K562 (cell line): ENCODE measurements around the gene SNX1. TPM values are rescaled to one million over a fixed set of nuclear protein-coding genes. Genes with fewer than 3 reads are reported as not detected.

ENCODE experiments used
- CXXC5 ChIP-seq: fragments of 250-450 bp; sonication (Bioruptor Pico); IDR thresholded peaks from 2 replicates; pipeline ENCODE4 v1.8.0; 2022; ENCODE audit warnings: inconsistent platforms, mild to moderate bottlenecking, moderate library complexity
- DPF2 ChIP-seq: fragments of 450-650 bp; IDR thresholded peaks from 2 replicates; pipeline ENCODE4 v1.6.1; 2016
- ETV5 ChIP-seq: sonication (generic); formaldehyde crosslinking; IDR thresholded peaks from 2 replicates; pipeline ENCODE4 v1.4.0; 2020; ENCODE audit warnings: low read depth, mild to moderate bottlenecking, missing genetic modification reagents
- FOXP1 ChIP-seq: sonication (generic); formaldehyde crosslinking; IDR thresholded peaks from 2 replicates; pipeline ENCODE4 v1.8.0; 2022; ENCODE audit warnings: mild to moderate bottlenecking, missing genetic modification reagents
- KDM4B ChIP-seq, 2 experiments: fragments of 450-650 bp in 1 of 2; sonication (generic) in 1 of 2; IDR thresholded peaks; 2 replicates each; pipeline ENCODE4 v1.6.1; 2016 to 2017; ENCODE audit warnings: borderline replicate concordance in 2 of 2, antibody characterized with exemption in 1 of 2, low read depth in 1 of 2, mild to moderate bottlenecking in 1 of 2
- MCM7 ChIP-seq, 2 experiments: fragments of 450-650 bp; IDR thresholded peaks; 2 replicates each; pipeline ENCODE4 v1.6.1; 2016 to 2018
- NCOA2 ChIP-seq, 2 experiments: fragments of 450-650 bp; IDR thresholded peaks; 2 replicates each; pipeline ENCODE4 v1.6.1; 2018; ENCODE audit warnings: mild to moderate bottlenecking in 2 of 2, moderate library complexity in 1 of 2; ENCODE audit not compliant: partially characterized antibody in 2 of 2
- PHF21A ChIP-seq: fragments of 450-650 bp; IDR thresholded peaks from 2 replicates; pipeline ENCODE4 v1.6.1; 2017; ENCODE audit warnings: low read depth, borderline replicate concordance
- RBM25 ChIP-seq: fragments of 200-400 bp; formaldehyde crosslinking; IDR thresholded peaks from 2 replicates; pipeline ENCODE4 v1.6.1; 2018; ENCODE audit warnings: low read length, low read depth, moderate library complexity; ENCODE audit not compliant: severe bottlenecking
- SMC3 ChIP-seq: conservative IDR thresholded peaks from 2 replicates; pipeline ENCODE4 v1.6.1; 2011; ENCODE audit warnings: low read depth, low read length, improper control_type of control experiment; ENCODE audit not compliant: insufficient read depth
- TARDBP ChIP-seq: fragments of 450-650 bp; IDR thresholded peaks from 2 replicates; pipeline ENCODE4 v1.6.1; 2016
- TFAM ChIP-seq: fragments of 250-450 bp; sonication (Bioruptor Pico); conservative IDR thresholded peaks from 2 replicates; pipeline ENCODE4 v1.5.0; 2021; ENCODE audit warnings: mild to moderate bottlenecking, moderate library complexity
- polyA plus RNA-seq, 8 experiments: library from polyadenylated mRNA; depleted of rRNA in 4 of 8; stranded (reverse) in 5 of 8; unstranded in 3 of 8; fragments of >200 nt; fragmentation: Nextera tagmentation in 2 of 8; fragmentation: Illumina TruSeq in 1 of 8; extraction: Ambion mirVana in 2 of 8; extraction: Trizol in 1 of 8; gene quantifications; 2 replicates each; pipeline versions ENCODE4 v1.2.1 to v1.2.3, GENCODE V29; 2011 to 2014; ENCODE audit warnings: inconsistent platforms in 1 of 8, missing spikeins in 1 of 8
- total RNA-seq, 7 experiments: library from RNA; depleted of rRNA in 6 of 7; stranded (reverse); fragments of >200 nt in 6 of 7; fragmentation: Illumina TruSeq in 2 of 7; extraction: Trizol in 2 of 7; gene quantifications; 2 replicates each; pipeline versions ENCODE4 v1.2.1 to v1.2.3, GENCODE V29; 2011 to 2021; ENCODE audit warnings: low replicate concordance in 1 of 7
- TF ChIP-seq, protein P1 (sequence below): sonication (generic); formaldehyde crosslinking; IDR thresholded peaks from 2 replicates; pipeline ENCODE4 v1.8.1; 2023; ENCODE audit warnings: mild to moderate bottlenecking, missing genetic modification reagents, moderate library complexity
- TF ChIP-seq, protein P2 (sequence below): fragments of 200-400 bp; formaldehyde crosslinking; IDR thresholded peaks from 2 replicates; pipeline ENCODE4 v1.6.1; 2017; ENCODE audit warnings: mild to moderate bottlenecking, low read depth, low read length, moderate library complexity
- TF ChIP-seq, protein P3 (sequence below): fragments of 200-800 bp; sonication (Bioruptor generic); IDR thresholded peaks from 2 replicates; pipeline ENCODE4 v1.6.1; 2017; ENCODE audit warnings: missing genetic modification characterization, missing compliant biosample characterization
- TF ChIP-seq, protein P4 (sequence below): sonication (generic); formaldehyde crosslinking; IDR thresholded peaks from 2 replicates; pipeline ENCODE4 v1.8.0; 2022; ENCODE audit warnings: mild to moderate bottlenecking, missing genetic modification reagents
- TF ChIP-seq, protein P5 (sequence below): fragments of 250-450 bp; sonication (Bioruptor Pico); IDR thresholded peaks from 2 replicates; pipeline ENCODE4 v1.5.0; 2020; ENCODE audit warnings: mild to moderate bottlenecking, borderline replicate concordance

SNX1 gene
- total and polyA plus RNA-seq, 9 of the 15 experiments (the other 6 are each of a cell fraction or from before 2014, with no cell fraction given), result 11.0 to 105 (median 59.9) TPM

DNA sequence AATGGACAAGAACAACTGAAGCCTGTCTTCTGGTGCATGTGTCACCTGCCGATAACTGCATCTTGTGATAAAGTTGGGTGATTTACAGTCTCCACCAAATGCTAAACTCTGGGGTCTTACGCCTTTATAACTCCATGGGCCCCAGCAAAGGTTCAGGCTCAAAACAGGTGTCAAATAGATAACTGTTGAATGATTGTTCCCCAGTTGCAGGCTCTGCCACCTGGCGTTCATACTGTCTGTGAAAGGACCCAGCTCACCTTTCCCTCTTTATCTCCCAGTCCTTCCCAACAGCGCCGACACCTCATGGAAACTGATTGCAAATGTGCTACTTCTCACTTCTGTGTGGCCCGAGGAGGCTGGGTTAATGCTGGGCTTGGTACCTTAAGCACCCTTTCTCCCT, 47.5 kb downstream of the SNX1 start (continued):
- TF ChIP-seq, protein P1, sequence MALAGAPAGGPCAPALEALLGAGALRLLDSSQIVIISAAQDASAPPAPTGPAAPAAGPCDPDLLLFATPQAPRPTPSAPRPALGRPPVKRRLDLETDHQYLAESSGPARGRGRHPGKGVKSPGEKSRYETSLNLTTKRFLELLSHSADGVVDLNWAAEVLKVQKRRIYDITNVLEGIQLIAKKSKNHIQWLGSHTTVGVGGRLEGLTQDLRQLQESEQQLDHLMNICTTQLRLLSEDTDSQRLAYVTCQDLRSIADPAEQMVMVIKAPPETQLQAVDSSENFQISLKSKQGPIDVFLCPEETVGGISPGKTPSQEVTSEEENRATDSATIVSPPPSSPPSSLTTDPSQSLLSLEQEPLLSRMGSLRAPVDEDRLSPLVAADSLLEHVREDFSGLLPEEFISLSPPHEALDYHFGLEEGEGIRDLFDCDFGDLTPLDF (CRISPR knock-in tag), result no peak
- TF ChIP-seq, protein P2, sequence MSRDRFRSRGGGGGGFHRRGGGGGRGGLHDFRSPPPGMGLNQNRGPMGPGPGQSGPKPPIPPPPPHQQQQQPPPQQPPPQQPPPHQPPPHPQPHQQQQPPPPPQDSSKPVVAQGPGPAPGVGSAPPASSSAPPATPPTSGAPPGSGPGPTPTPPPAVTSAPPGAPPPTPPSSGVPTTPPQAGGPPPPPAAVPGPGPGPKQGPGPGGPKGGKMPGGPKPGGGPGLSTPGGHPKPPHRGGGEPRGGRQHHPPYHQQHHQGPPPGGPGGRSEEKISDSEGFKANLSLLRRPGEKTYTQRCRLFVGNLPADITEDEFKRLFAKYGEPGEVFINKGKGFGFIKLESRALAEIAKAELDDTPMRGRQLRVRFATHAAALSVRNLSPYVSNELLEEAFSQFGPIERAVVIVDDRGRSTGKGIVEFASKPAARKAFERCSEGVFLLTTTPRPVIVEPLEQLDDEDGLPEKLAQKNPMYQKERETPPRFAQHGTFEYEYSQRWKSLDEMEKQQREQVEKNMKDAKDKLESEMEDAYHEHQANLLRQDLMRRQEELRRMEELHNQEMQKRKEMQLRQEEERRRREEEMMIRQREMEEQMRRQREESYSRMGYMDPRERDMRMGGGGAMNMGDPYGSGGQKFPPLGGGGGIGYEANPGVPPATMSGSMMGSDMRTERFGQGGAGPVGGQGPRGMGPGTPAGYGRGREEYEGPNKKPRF, result no peak
- no peak for TF ChIP-seq KDM4B (IDR thresholded peaks at IDR 0.05; ENCODE audit: borderline replicate concordance in 2 of 2, low read depth in 1 of 2)
- TF ChIP-seq DPF2, result 0 out of 2 replicates have a peak, but pooled peaks have one; percentile 18
- peak; percentile 31; the same call in 1 of the 2 replicates for TF ChIP-seq CXXC5 (CRISPR knock-in tag)
- no peak for TF ChIP-seq TARDBP
- TF ChIP-seq SMC3, result no peak
- no peak for TF ChIP-seq NCOA2 (IDR thresholded peaks at IDR 0.05; ENCODE audit: partially characterized antibody in 2 of 2)
- TF ChIP-seq RBM25, result no peak
- TF ChIP-seq, protein P3, sequence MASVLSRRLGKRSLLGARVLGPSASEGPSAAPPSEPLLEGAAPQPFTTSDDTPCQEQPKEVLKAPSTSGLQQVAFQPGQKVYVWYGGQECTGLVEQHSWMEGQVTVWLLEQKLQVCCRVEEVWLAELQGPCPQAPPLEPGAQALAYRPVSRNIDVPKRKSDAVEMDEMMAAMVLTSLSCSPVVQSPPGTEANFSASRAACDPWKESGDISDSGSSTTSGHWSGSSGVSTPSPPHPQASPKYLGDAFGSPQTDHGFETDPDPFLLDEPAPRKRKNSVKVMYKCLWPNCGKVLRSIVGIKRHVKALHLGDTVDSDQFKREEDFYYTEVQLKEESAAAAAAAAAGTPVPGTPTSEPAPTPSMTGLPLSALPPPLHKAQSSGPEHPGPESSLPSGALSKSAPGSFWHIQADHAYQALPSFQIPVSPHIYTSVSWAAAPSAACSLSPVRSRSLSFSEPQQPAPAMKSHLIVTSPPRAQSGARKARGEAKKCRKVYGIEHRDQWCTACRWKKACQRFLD, result no peak
- no peak for TF ChIP-seq PHF21A
- no peak for TF ChIP-seq TFAM
- no peak for TF ChIP-seq ETV5
- TF ChIP-seq FOXP1 (CRISPR knock-in tag), result no peak
- TF ChIP-seq, protein P4, sequence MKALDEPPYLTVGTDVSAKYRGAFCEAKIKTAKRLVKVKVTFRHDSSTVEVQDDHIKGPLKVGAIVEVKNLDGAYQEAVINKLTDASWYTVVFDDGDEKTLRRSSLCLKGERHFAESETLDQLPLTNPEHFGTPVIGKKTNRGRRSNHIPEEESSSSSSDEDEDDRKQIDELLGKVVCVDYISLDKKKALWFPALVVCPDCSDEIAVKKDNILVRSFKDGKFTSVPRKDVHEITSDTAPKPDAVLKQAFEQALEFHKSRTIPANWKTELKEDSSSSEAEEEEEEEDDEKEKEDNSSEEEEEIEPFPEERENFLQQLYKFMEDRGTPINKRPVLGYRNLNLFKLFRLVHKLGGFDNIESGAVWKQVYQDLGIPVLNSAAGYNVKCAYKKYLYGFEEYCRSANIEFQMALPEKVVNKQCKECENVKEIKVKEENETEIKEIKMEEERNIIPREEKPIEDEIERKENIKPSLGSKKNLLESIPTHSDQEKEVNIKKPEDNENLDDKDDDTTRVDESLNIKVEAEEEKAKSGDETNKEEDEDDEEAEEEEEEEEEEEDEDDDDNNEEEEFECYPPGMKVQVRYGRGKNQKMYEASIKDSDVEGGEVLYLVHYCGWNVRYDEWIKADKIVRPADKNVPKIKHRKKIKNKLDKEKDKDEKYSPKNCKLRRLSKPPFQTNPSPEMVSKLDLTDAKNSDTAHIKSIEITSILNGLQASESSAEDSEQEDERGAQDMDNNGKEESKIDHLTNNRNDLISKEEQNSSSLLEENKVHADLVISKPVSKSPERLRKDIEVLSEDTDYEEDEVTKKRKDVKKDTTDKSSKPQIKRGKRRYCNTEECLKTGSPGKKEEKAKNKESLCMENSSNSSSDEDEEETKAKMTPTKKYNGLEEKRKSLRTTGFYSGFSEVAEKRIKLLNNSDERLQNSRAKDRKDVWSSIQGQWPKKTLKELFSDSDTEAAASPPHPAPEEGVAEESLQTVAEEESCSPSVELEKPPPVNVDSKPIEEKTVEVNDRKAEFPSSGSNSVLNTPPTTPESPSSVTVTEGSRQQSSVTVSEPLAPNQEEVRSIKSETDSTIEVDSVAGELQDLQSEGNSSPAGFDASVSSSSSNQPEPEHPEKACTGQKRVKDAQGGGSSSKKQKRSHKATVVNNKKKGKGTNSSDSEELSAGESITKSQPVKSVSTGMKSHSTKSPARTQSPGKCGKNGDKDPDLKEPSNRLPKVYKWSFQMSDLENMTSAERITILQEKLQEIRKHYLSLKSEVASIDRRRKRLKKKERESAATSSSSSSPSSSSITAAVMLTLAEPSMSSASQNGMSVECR (CRISPR knock-in tag), result no peak
- TF ChIP-seq, protein P5, sequence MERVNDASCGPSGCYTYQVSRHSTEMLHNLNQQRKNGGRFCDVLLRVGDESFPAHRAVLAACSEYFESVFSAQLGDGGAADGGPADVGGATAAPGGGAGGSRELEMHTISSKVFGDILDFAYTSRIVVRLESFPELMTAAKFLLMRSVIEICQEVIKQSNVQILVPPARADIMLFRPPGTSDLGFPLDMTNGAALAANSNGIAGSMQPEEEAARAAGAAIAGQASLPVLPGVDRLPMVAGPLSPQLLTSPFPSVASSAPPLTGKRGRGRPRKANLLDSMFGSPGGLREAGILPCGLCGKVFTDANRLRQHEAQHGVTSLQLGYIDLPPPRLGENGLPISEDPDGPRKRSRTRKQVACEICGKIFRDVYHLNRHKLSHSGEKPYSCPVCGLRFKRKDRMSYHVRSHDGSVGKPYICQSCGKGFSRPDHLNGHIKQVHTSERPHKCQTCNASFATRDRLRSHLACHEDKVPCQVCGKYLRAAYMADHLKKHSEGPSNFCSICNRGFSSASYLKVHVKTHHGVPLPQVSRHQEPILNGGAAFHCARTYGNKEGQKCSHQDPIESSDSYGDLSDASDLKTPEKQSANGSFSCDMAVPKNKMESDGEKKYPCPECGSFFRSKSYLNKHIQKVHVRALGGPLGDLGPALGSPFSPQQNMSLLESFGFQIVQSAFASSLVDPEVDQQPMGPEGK (CRISPR knock-in tag), result no peak
- TF ChIP-seq MCM7 (IDR thresholded peaks at IDR 0.05), result no peak
